ENCODE data around the gene IMMP2L. TPM values are rescaled to one million over a fixed set of nuclear protein-coding genes. Genes with fewer than 3 reads are reported as not detected.
A peak's percentile ranks its signal among the peaks of the same experiment; 100 is the strongest.
"Not testable (repeated sequence)": the region's sequence is repeated elsewhere in the genome, so short reads cannot be mapped to it uniquely, and the experiment has no call there.

The IMMP2L gene
- polyA plus RNA-seq, 1 donor from 2014 or later = 23.2 TPM

DNA sequence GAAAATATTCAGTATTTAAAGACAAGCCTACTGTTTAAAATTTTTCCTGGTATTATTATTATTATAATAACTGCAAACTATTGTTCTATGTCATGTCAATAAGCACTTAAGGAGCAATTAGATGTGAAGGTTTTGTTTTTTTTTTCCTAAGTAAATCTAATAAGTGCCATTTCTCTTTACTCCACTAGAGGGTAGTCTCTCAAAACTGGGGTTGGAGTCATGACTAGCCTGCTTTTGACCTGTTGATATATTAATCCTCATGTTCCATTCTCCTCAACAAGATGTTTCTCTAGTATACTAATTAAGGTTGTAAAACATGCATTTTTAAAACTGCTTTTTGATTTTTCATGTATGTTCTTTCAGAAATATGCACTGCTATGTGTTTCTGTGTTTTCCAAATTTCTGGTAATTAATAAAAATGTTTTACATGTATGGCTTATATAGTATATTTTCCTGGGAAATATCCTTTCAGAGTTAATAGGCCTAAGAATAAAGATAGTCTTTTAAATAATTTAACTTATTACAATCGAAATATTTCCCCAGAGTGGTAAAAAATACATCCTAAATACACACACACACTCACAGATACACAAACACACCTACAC, 472.4 kb downstream of the IMMP2L start:
- H3K36me3 Mint-ChIP-seq = peaks cover 1% of the 10 kb centered on the region
- no peak overlapping the region for H3K4me3 Mint-ChIP-seq
- no peak overlapping the region for H3K27ac Mint-ChIP-seq
- H3K9me3 Mint-ChIP-seq = peaks cover 0 to 5% (median 2%) of the 10 kb centered on the region in 3 donors
- no peaks in the 10 kb centered on the region for H3K27me3 Mint-ChIP-seq
- no peaks in the 10 kb centered on the region for H3K4me1 Mint-ChIP-seq

DNA sequence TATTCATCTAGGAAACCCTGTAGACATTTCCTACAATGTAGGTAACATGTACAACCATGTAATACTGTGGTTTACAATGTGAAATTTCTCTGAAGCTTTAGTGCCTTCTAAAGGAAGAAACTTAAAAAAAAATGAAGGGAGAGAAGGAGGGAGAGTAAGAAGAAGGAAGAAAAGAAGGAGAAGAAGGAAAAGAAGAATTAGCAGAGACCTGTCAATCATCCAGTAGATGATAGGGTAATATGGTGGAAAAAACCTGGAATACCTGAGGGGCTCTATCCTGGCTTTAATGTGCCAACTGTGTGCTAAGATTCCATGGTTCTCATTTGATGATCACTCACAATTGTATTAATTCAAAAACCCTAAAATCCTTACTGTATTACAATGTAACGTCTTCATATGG, 474.0 kb downstream of the IMMP2L start:
- no peak overlapping the region for H3K27ac Mint-ChIP-seq

DNA sequence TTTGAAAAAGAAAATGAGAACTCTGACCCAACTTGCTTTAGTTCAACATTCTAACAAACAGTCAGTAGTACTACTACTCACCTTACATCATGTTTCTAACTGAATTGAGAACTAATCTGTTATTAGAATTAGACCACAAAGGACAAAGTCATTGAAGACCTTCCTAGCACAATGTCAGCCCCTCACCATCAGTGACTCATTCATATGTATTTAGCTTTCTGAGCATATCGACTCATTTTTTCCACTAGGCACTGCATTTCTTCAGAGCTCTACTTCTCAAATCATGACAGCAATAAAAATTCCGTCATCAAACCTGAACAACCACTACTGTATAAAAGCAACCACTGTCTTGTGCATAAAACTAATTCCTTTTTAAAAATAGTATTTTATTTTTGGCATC, 475.8 kb downstream of the IMMP2L start:
- Mint-ChIP-seq H3K27ac (no peak overlapping the region), H3K27me3 (no peaks in the 10 kb centered on the region), H3K9me3 (peaks cover 0 to 5% (median 2%) of the 10 kb centered on the region in 3 donors), H3K36me3 (peaks cover 1% of the 10 kb centered on the region), H3K4me1 (peaks cover 18 to 27% (median 19%) of the 10 kb centered on the region in 3 donors), H3K4me3 (no peak overlapping the region)

More for the DNA sequence above, 474.0 kb downstream of the IMMP2L start:
- H3K36me3 Mint-ChIP-seq = peaks cover 1% of the 10 kb centered on the region
- H3K9me3 Mint-ChIP-seq = peaks cover 0 to 5% (median 2%) of the 10 kb centered on the region in 3 donors
- H3K4me3 Mint-ChIP-seq = no peak overlapping the region
- H3K27me3 Mint-ChIP-seq = no peaks in the 10 kb centered on the region
- peaks cover 12 to 14% (median 13%) of the 10 kb centered on the region in 3 donors for H3K4me1 Mint-ChIP-seq

DNA sequence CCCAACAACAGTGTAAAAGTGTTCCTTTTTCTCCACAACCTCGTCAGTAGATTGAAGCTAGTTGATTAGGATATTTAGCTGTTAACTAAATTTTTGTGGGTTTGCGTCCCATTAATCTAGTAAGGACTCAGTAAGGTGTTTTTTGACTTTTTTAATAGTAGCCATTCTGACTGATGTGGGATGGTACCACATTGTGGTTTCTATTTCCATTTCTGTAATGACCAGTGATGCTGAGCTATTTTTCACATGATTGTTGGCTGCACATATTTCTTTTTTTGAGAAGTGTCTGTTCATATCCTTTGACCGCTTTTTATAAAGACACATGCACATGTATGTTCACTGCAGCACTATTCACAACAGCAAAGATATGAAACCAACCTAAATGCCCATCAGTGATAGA, 476.9 kb downstream of the IMMP2L start:
- peaks cover 1% of the 10 kb centered on the region for H3K36me3 Mint-ChIP-seq
- H3K27ac Mint-ChIP-seq = no peak overlapping the region
- H3K27me3 Mint-ChIP-seq = no peaks in the 10 kb centered on the region
- peaks cover 18 to 28% (median 19%) of the 10 kb centered on the region in 3 donors for H3K4me1 Mint-ChIP-seq
- H3K4me3 Mint-ChIP-seq = no peak overlapping the region
- peaks cover 0 to 5% (median 2%) of the 10 kb centered on the region in 3 donors for H3K9me3 Mint-ChIP-seq

DNA sequence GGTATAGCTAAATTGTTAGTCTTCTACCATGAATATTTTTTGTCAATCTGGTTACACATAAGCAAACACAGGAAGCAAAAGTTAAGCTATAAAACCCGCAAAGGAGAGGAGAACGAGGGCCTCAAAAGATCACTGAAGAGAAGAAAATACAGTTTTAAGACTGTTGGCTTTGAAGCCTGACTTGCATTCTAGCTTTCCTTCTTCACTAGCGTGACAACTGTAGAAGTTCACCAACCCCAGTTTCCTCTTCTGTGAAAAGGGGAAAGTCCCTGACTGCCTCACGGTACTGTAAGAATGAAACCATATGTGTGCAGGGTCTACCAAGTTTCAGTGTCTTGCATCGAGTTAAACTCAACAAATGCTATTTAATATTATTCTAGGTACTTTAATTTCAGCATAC, 478.9 kb downstream of the IMMP2L start:
- Mint-ChIP-seq H3K9me3 (peaks cover 0 to 5% (median 2%) of the 10 kb centered on the region in 3 donors), H3K27me3 (no peaks in the 10 kb centered on the region), H3K27ac (no peak overlapping the region), H3K4me1 (peaks cover 18 to 28% (median 19%) of the 10 kb centered on the region in 3 donors), H3K4me3 (peak overlapping the region in 2 of 4 donors; percentile 19 to 47), H3K36me3 (peaks cover 1% of the 10 kb centered on the region)

DNA sequence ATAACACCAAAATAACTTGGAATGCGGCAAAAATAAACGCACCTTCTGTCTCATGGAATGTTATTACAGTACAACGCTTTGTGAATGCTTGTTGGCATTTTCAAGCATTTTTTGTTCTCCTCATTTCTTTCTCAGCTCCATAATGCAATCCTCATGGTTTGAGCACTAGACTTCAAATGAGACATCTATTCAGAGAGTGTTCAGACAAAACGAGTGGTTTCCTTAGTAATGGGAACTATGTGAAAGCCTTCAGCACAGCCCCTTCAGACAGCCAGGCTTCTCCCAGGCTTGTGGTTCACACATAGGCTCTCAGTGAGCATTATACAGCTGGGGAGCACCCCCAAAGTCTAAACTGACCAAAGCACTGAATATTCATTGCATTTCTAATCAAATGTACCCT, 479.9 kb downstream of the IMMP2L start:
- Mint-ChIP-seq H3K4me1 (peaks cover 18 to 28% (median 19%) of the 10 kb centered on the region in 3 donors), H3K4me3 (no peak overlapping the region), H3K36me3 (peaks cover 1% of the 10 kb centered on the region), H3K27me3 (no peaks in the 10 kb centered on the region), H3K9me3 (peaks cover 0 to 5% (median 2%) of the 10 kb centered on the region in 3 donors), H3K27ac (no peak overlapping the region)

DNA sequence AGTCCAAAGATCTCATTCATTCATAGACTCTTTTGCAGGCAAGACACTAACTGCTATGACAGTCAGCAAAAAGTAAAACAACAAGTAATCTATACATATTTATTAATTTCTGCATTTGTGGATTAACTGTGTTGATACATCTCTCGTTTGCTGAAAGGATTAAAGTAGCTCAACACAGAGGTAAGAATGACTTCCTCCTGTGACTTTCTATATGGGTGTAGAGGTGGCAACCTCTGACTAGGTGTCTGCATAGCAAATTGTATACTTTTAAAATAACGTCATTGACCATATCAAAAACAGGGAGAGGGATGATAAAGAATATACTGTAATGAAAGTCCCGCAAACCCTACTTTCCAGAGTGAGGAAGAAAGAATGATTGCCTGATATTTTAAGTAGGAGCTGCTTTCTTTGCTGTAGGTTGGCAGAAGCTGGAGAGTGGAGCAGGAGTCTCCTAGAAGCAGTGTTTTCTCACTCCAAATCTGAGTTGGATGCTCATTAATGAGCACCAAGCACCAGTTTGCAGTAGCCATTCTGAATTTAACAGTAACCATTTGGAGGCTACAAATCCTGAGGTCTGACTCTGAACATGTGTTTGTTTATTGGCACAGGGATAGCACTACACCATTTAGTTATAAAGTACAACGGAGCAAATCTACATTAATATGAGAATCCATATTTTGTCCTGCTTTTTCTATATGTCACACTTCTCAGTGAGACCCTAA, 480.6 kb downstream of the IMMP2L start:
- no peak overlapping the region for H3K4me3 Mint-ChIP-seq
- no peak overlapping the region for H3K27ac Mint-ChIP-seq
- H3K27me3 Mint-ChIP-seq = no peaks in the 10 kb centered on the region
- H3K4me1 Mint-ChIP-seq = peaks cover 18 to 28% (median 19%) of the 10 kb centered on the region in 3 donors
- H3K36me3 Mint-ChIP-seq = peaks cover 1% of the 10 kb centered on the region
- H3K9me3 Mint-ChIP-seq = peaks cover 0 to 5% (median 2%) of the 10 kb centered on the region in 3 donors

DNA sequence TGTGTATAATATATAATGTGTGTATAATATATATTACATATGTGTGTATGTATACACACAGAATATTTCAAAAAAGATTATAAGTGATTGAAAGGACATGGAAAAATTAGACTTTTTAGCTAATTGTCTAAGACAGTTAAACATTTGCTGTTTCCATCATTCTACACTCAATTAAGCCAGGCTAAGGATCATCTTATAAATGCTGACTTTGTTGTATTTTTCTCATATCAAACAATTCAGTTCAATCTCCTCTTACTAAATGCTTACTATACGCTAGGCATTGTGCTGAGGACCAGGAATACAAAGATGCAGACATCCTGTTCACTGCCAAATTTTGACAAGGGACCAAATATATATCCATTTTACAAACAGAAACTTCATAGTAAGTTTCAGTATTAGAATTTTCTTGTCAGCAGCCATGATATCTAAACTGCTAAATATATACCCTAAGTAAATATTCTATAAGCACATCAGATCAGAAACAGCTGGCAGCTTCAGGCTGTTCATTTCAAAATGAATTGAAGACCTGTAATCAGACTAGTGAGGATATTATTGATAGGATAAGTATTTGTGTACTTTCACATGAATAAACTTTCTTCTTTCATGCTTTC, 481.7 kb downstream of the IMMP2L start:
- Mint-ChIP-seq H3K27ac (no peak overlapping the region), H3K9me3 (peaks cover 0 to 3% (median 2%) of the 10 kb centered on the region in 3 donors), H3K4me3 (no peak overlapping the region), H3K4me1 (peaks cover 18 to 28% (median 19%) of the 10 kb centered on the region in 3 donors), H3K27me3 (no peaks in the 10 kb centered on the region), H3K36me3 (peaks cover 1% of the 10 kb centered on the region)

DNA sequence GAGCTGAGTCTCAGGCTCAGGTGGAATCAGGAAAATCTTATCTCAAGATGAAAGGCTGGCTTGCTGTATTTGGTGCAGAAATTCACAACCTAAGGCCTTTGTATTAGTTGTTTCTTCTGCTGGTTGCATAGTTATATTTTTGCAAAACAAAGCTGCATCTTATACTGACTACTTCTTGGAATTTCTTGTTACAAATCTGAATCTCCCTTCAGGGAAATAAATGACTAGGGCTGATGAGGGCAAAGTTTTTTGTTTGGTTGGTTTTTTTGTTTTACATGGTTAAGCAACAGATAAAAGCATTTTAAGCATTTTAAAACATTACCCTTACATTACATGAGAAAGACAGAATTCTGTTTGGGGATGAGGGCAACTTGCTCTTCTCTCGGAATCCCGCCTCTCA, 485.3 kb downstream of the IMMP2L start:
- Mint-ChIP-seq H3K27me3 (no peaks in the 10 kb centered on the region), H3K4me1 (peaks cover 1 to 6% (median 1%) of the 10 kb centered on the region in 3 donors), H3K9me3 (no peaks in the 10 kb centered on the region), H3K4me3 (no peak overlapping the region), H3K27ac (no peak overlapping the region), H3K36me3 (no peaks in the 10 kb centered on the region)

DNA sequence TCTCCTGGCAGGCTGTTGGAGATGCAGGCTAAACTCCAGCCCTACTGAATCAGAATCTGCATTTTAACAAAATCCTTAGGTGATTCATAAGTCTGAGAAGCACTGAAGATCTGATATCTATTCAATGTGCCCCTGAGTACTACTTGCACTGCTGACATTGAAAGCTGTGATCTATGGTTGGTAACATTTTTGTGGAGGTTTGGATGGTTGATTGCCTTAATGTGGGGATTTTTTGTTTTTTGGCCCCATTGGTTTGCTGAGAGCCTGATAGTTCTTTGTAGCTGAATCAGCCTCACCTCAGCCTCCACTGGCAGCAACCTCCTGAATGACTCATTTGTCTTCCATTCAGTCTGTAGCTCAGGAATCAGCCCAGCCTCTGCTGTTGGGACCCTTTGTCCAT, 486.1 kb downstream of the IMMP2L start:
- Mint-ChIP-seq H3K27ac (no peak overlapping the region), H3K36me3 (no peaks in the 10 kb centered on the region), H3K9me3 (no peaks in the 10 kb centered on the region), H3K27me3 (no peaks in the 10 kb centered on the region), H3K4me3 (no peak overlapping the region), H3K4me1 (peaks cover 0 to 1% (median 1%) of the 10 kb centered on the region in 3 donors)

DNA sequence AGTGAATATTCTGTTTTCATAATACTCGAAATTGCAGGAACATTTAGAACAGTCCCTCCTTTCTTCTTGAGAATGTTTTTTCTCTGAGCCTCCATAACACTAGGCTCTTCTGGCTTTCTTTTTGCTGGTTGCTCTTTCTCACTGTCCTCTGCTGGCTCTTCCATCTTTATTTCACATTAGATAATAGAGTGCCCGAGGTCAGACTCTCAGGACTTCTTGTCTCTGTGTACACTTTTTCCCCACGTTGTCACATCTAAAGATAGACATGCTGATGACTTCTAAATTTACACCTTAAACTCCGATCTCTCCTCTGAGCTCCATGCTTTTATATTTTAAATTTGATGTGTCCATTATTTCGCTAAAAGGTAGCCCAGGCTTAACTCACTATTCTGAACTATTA, 486.8 kb downstream of the IMMP2L start:
- no peaks in the 10 kb centered on the region for H3K9me3 Mint-ChIP-seq
- no peaks in the 10 kb centered on the region for H3K27me3 Mint-ChIP-seq
- H3K27ac Mint-ChIP-seq = no peak overlapping the region
- no peaks in the 10 kb centered on the region for H3K36me3 Mint-ChIP-seq
- H3K4me3 Mint-ChIP-seq = no peak overlapping the region
- peaks cover 0 to 1% (median 1%) of the 10 kb centered on the region in 3 donors for H3K4me1 Mint-ChIP-seq

DNA sequence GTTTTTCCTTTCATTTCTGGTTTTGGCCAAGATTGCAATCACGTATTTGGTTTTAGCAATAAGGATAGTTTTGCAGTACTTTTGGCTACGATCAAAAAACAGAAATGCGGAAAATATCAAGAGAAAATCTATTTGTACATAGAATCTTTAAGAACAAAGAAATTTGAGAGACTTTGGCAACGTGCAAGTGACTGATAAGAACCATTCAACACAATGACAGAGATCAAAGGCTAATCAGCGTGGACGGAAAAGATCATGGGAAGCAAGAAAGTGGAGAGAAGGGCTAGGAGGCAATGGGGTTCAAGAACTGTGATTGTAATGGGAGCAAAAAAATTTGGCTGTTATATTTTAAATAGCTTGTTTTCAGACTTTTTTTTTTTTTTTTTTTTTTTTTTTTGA, 487.5 kb downstream of the IMMP2L start:
- Mint-ChIP-seq H3K4me3 (no peak overlapping the region), H3K27me3 (no peaks in the 10 kb centered on the region), H3K4me1 (peaks cover 0 to 1% (median 1%) of the 10 kb centered on the region in 3 donors), H3K9me3 (no peaks in the 10 kb centered on the region), H3K27ac (no peak overlapping the region), H3K36me3 (no peaks in the 10 kb centered on the region)

DNA sequence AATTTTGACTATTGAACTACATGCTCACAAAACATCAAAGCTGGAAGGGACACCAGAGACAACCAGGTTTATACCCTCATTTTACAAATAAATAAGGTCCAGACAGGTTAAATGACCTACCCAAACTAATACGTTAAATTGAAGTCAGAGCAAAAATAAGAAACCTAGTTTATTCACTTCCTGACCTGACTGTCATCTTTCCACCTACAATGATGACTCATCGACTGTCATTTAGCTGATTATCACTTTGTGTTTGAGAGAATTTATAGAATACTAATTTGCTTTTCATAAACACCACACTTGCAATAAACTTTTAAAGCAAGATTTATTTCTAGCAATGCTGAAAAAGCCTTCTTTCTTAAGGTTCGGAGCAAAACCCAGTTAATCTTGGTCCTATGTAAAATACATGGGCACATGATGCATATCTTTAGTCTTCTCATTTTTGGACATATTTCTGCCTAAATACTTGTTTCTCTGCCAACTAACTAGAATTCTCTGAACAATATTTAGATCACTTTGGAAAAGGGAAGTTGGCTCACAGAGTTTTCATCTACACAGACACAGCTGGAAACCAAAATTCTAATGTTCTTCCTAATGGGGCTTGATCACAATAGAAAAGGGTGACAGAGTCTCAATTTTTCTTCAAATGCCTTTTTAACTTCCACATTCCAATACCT, 488.1 kb downstream of the IMMP2L start:
- no peak overlapping the region for H3K4me3 Mint-ChIP-seq
- H3K27me3 Mint-ChIP-seq = no peaks in the 10 kb centered on the region
- H3K4me1 Mint-ChIP-seq = peaks cover 0 to 1% (median 1%) of the 10 kb centered on the region in 3 donors
- H3K36me3 Mint-ChIP-seq = no peaks in the 10 kb centered on the region
- H3K27ac Mint-ChIP-seq = no peak overlapping the region
- no peaks in the 10 kb centered on the region for H3K9me3 Mint-ChIP-seq

DNA sequence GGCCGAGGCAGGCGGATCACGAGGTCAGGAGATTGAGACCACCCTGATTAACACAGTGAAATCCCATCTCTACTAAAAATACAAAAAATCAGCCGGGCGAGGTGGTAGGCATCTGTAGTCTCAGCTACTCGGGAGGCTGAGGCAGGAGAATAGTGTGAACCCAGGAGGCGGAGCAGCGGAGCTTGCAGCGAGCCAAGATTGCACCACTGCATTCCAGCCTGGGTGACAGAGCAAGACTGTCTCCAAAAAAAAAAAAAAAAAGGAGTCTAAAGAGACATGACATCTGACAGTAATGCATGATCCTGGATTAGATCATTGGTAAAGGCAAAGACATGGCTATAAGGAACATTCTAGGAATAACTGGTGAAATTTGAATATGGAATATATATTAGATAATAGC, 489.6 kb downstream of the IMMP2L start:
- H3K27ac Mint-ChIP-seq, H3K36me3 Mint-ChIP-seq, H3K4me3 Mint-ChIP-seq, H3K9me3 Mint-ChIP-seq, H3K27me3 Mint-ChIP-seq, H3K4me1 Mint-ChIP-seq: not testable (repeated sequence)

DNA sequence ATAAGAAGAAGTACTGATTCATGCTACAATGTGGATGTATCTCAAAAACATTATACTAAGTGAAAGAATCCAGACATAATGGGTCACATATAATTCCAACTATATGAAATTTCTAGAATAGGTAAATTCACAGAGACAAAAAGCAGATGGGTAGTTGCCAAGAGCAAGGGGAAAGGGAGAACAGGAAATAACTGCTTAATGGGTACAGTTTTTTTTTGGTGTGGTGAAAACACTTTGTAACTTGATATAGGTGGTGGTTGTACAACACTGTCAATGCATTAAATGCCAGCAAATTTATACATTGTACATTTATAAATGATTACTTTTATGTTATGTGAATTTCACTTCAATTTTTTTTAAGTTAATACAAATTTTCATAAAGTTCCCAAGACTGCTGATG, 490.7 kb downstream of the IMMP2L start:
- Mint-ChIP-seq H3K4me1 (peaks cover 0 to 3% (median 3%) of the 10 kb centered on the region in 3 donors), H3K4me3 (no peak overlapping the region), H3K9me3 (no peaks in the 10 kb centered on the region), H3K27me3 (no peaks in the 10 kb centered on the region), H3K36me3 (no peaks in the 10 kb centered on the region), H3K27ac (no peak overlapping the region)
